A549 (cell line): ENCODE measurements around the gene STAMBPL1. TPM values are rescaled to one million over a fixed set of nuclear protein-coding genes. Genes with fewer than 3 reads are reported as not detected.

ENCODE experiments used
- ATAC-seq, 2 experiments: fragments of 200-7000 bp in 1 of 2; fragments of >200 bp in 1 of 2; cut with Nextera tagmentation in 1 of 2; cut with Tn5 transposase in 1 of 2; 3 replicates each; pipeline versions ENCODE4 v1.8.0 to v1.9.1; 2018 to 2020; ENCODE audit warnings: mild to moderate bottlenecking in 1 of 2, moderate library complexity in 1 of 2
- CTCF ChIA-PET: fragments of 300-600 bp; sonication (Branson Sonifier 250); formaldehyde crosslinking; extraction: SDS; loops from one replicate; lab custom pipeline; 2021; ENCODE audit warnings: antibody characterized with exemption, inconsistent platforms; lab: Yijun Ruan, JAX
- POLR2A ChIA-PET: fragments of 350-600 bp; formaldehyde crosslinking; extraction: SDS; loops from one replicate; lab custom pipeline; 2021; ENCODE audit warnings: antibody characterized with exemption, inconsistent platforms; lab: Yijun Ruan, JAX
- DNase-seq, 2 experiments: peaks; one replicate each; pipeline versions ENCODE4 v3.0.0 to v3.0.0-alpha.2; 2011 to 2016; ENCODE audit warnings: low read depth in 1 of 2, low spot score in 1 of 2
- FAIRE-seq: peaks from 2 replicates; lab custom pipeline; 2011; peaks lifted over from hg19 to GRCh38; lab: Jason Lieb, UNC
- H3K27ac ChIP-seq, 2 experiments: fragments of >200 bp; sonication (Bioruptor Twin); formaldehyde crosslinking; 3 replicates each; pipeline ENCODE4 v1.5.1; 2016 to 2017
- H3K4me1 ChIP-seq: fragments of >200 bp; sonication (Bioruptor Twin); formaldehyde crosslinking; 3 replicates; pipeline ENCODE4 v1.6.1; 2016
- H3K4me2 ChIP-seq: fragments of >200 bp; sonication (Bioruptor Twin); formaldehyde crosslinking; 3 replicates; pipeline ENCODE4 v1.6.1; 2016
- H3K4me3 ChIP-seq: fragments of >200 bp; sonication (Bioruptor Twin); formaldehyde crosslinking; 3 replicates; pipeline ENCODE4 v1.5.1; 2016
- H3K9me3 ChIP-seq: fragments of >200 bp; sonication (Bioruptor Twin); formaldehyde crosslinking; 3 replicates; pipeline ENCODE4 v1.6.1; 2016
- BCL3 ChIP-seq: fragments of >200 bp; sonication (Bioruptor Twin); formaldehyde crosslinking; IDR thresholded peaks from 3 replicates; pipeline ENCODE4 v1.6.1; 2016
- CBX2 ChIP-seq: fragments of 200-600 bp; sonication (generic); IDR thresholded peaks from 2 replicates; pipeline ENCODE4 v1.6.1; 2016; ENCODE audit warnings: low read depth, mild to moderate bottlenecking, borderline replicate concordance
- CBX8 ChIP-seq: fragments of 200-600 bp; sonication (generic); IDR thresholded peaks from 2 replicates; pipeline ENCODE4 v1.6.1; 2016
- CEBPB ChIP-seq, 2 experiments: fragments of >200 bp in 1 of 2; sonication (Bioruptor Twin) in 1 of 2; formaldehyde crosslinking in 1 of 2; IDR thresholded peaks; 2 replicates each; pipeline ENCODE4 v1.6.1; 2012 to 2016
- EHMT2 ChIP-seq: fragments of 200-600 bp; sonication (generic); IDR thresholded peaks from 2 replicates; pipeline ENCODE4 v1.6.1; 2016; ENCODE audit warnings: antibody characterized with exemption, low read depth, mild to moderate bottlenecking, moderate library complexity
- EP300 ChIP-seq, 2 experiments: fragments of >200 bp; sonication (Bioruptor Twin); formaldehyde crosslinking; IDR thresholded peaks; 2 replicates in 1 of 2; 3 replicates in 1 of 2; pipeline ENCODE4 v1.6.1; 2016 to 2017
- FOSL2 ChIP-seq, 2 experiments: fragments of 450-650 bp in 1 of 2; fragments of >200 bp in 1 of 2; sonication (Bioruptor Twin) in 1 of 2; formaldehyde crosslinking; IDR thresholded peaks; 2 replicates each; pipeline versions ENCODE4 v1.5.0 to v1.6.1; 2016 to 2020; ENCODE audit warnings: mild to moderate bottlenecking in 1 of 2, moderate library complexity in 1 of 2
- FOXS1 ChIP-seq: fragments of 250-450 bp; sonication (Bioruptor Pico); IDR thresholded peaks from 2 replicates; pipeline ENCODE4 v1.5.0; 2020; ENCODE audit warnings: mild to moderate bottlenecking, moderate library complexity
- HOXB5 ChIP-seq: fragments of 250-450 bp; sonication (Bioruptor Pico); IDR thresholded peaks from 2 replicates; pipeline ENCODE4 v1.5.0; 2020; ENCODE audit warnings: mild to moderate bottlenecking, moderate library complexity
- JUNB ChIP-seq: fragments of >200 bp; sonication (Bioruptor Twin); formaldehyde crosslinking; IDR thresholded peaks from 2 replicates; pipeline ENCODE4 v1.6.1; 2016
- MAFK ChIP-seq: fragments of 450-650 bp; IDR thresholded peaks from 2 replicates; pipeline ENCODE4 v1.6.1; 2014; ENCODE audit not compliant: partially characterized antibody
- MYC ChIP-seq: IDR thresholded peaks from 2 replicates; pipeline ENCODE4 v1.6.1; 2012; ENCODE audit warnings: mild to moderate bottlenecking, inconsistent platforms, low read length, improper control_type of control experiment, borderline replicate concordance
- NFE2L2 ChIP-seq: fragments of 150-350 bp; conservative IDR thresholded peaks from 2 replicates; pipeline ENCODE4 v1.6.1; 2014; ENCODE audit warnings: low read length
- NPAS2 ChIP-seq: fragments of 250-450 bp; sonication (Bioruptor Pico); IDR thresholded peaks from 2 replicates; pipeline ENCODE4 v1.8.0; 2022; ENCODE audit warnings: mild to moderate bottlenecking, moderate library complexity, borderline replicate concordance
- PBX3 ChIP-seq: IDR thresholded peaks from 2 replicates; pipeline ENCODE4 v1.6.1; 2012
- PHF8 ChIP-seq: fragments of 200-600 bp; sonication (generic); IDR thresholded peaks from 2 replicates; pipeline ENCODE4 v1.6.1; 2016; ENCODE audit warnings: low read depth, mild to moderate bottlenecking, antibody characterized with exemption, moderate library complexity, borderline replicate concordance
- POLR2AphosphoS2 ChIP-seq: conservative IDR thresholded peaks from 2 replicates; pipeline ENCODE4 v1.6.1; 2012; ENCODE audit warnings: low read length, improper control_type of control experiment, inconsistent platforms
- RAD21 ChIP-seq, 2 experiments: fragments of >200 bp in 1 of 2; sonication (Bioruptor Twin) in 1 of 2; formaldehyde crosslinking in 1 of 2; IDR thresholded peaks in 1 of 2; conservative IDR thresholded peaks in 1 of 2; 2 replicates in 1 of 2; 3 replicates in 1 of 2; pipeline ENCODE4 v1.6.1; 2012 to 2018; ENCODE audit warnings: inconsistent platforms in 1 of 2
- RARB ChIP-seq: fragments of 250-450 bp; sonication (Bioruptor Pico); IDR thresholded peaks from 2 replicates; pipeline ENCODE4 v1.8.0; 2021; ENCODE audit warnings: mild to moderate bottlenecking, moderate library complexity
- RFX5 ChIP-seq: fragments of 450-650 bp; IDR thresholded peaks from 2 replicates; pipeline ENCODE4 v1.7.1; 2014; ENCODE audit warnings: antibody characterized with exemption, mild to moderate bottlenecking, moderate library complexity
- SREBF2 ChIP-seq: fragments of 450-650 bp; IDR thresholded peaks from 2 replicates; pipeline ENCODE4 v1.6.1; 2014; ENCODE audit warnings: mild to moderate bottlenecking, moderate library complexity
- TP53 ChIP-seq: fragments of 250-450 bp; sonication (Bioruptor Pico); IDR thresholded peaks from 2 replicates; pipeline ENCODE4 v1.5.0; 2021; ENCODE audit warnings: mild to moderate bottlenecking, moderate library complexity
- ZNF302 ChIP-seq: fragments of 250-450 bp; sonication (Bioruptor Pico); IDR thresholded peaks from 2 replicates; pipeline ENCODE4 v1.9.0; 2021; ENCODE audit warnings: inconsistent platforms, mild to moderate bottlenecking, moderate library complexity
- WGBS: methylation state at CpG from one replicate; pipeline ENCODE4 v1.1.6; 2017; ENCODE audit errors: missing lambda C conversion rate; 5-methylcytosine and 5-hydroxymethylcytosine counted together
- polyA plus RNA-seq, 4 experiments: library from polyadenylated mRNA; depleted of rRNA in 3 of 4; stranded (reverse); fragments of >200 nt; fragmentation: RNase III in 1 of 4; extraction: RNeasy Plus Mini Kit Qiagen cat#74134 plus additional on column Dnase treatment in 1 of 4; gene quantifications; 2 replicates in 3 of 4; 3 replicates in 1 of 4; pipeline ENCODE4 v1.2.3, GENCODE V29; 2011 to 2017
- TF ChIP-seq, protein P1 (sequence below): fragments of 250-450 bp; sonication (Bioruptor Pico); IDR thresholded peaks from 2 replicates; pipeline ENCODE4 v1.5.0; 2020; ENCODE audit warnings: low read depth, mild to moderate bottlenecking, moderate library complexity
- TF ChIP-seq, protein P2 (sequence below): fragments of 200-600 bp; sonication (generic); IDR thresholded peaks from 2 replicates; pipeline ENCODE4 v1.6.1; 2016; ENCODE audit warnings: antibody characterized with exemption, mild to moderate bottlenecking, moderate library complexity
- TF ChIP-seq, protein P3 (sequence below): fragments of >200 bp; sonication (Bioruptor Twin); formaldehyde crosslinking; IDR thresholded peaks from 2 replicates; pipeline ENCODE4 v1.6.1; 2016

STAMBPL1 gene
- polyA plus RNA-seq, 2 of the 4 experiments (the other 2 are of a cell fraction) = 29.0 to 32.1 TPM

- DNase-seq = no peak
- H3K9me3 ChIP-seq = no peaks in the 10 kb centered on the region
- TF ChIP-seq JUNB = no peak
- TF ChIP-seq CEBPB (IDR thresholded peaks at IDR 0.05) = no peak
- TF ChIP-seq, protein P1, sequence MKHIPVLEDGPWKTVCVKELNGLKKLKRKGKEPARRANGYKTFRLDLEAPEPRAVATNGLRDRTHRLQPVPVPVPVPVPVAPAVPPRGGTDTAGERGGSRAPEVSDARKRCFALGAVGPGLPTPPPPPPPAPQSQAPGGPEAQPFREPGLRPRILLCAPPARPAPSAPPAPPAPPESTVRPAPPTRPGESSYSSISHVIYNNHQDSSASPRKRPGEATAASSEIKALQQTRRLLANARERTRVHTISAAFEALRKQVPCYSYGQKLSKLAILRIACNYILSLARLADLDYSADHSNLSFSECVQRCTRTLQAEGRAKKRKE = no peak
- no peak for TF ChIP-seq ZNF302 (CRISPR knock-in tag)
- no peak for TF ChIP-seq FOSL2 (IDR thresholded peaks at IDR 0.05)
- no peak for TF ChIP-seq FOSL2 (CRISPR knock-in tag; IDR thresholded peaks at IDR 0.05)
- no peak for TF ChIP-seq BCL3
- no peak for TF ChIP-seq EP300 (IDR thresholded peaks at IDR 0.05)
- no peak for TF ChIP-seq NFE2L2
- no peak for TF ChIP-seq POLR2AphosphoS2
- TF ChIP-seq HOXB5 (CRISPR knock-in tag) = no peak
- no peak for TF ChIP-seq CBX2
- no peak for TF ChIP-seq FOXS1 (CRISPR knock-in tag)
- no peak for TF ChIP-seq SREBF2
- TF ChIP-seq MYC = no peak
- no peak for TF ChIP-seq MAFK
- TF ChIP-seq PBX3 = no peak
- no peak for TF ChIP-seq RFX5
- TF ChIP-seq RARB (CRISPR knock-in tag) = no peak
- FAIRE-seq = no peak
- H3K27ac ChIP-seq = no peak overlapping the region
- POLR2A ChIA-PET = no interaction called here
- H3K4me2 ChIP-seq = no peak overlapping the region
- ATAC-seq = no peak
- no peak overlapping the region for H3K4me3 ChIP-seq
- CTCF ChIA-PET = interaction anchor here (7.6 kb wide), 1 partner anchor 39 kb away, joined by 58 read pairs; no protein-coding TSS in a partner anchor
- H3K4me1 ChIP-seq = peaks cover 8% of the 10 kb centered on the region
Observed at GRCh38 chr10:88875081-88875480, 5.0 kb upstream of the STAMBPL1 start.

DNA sequence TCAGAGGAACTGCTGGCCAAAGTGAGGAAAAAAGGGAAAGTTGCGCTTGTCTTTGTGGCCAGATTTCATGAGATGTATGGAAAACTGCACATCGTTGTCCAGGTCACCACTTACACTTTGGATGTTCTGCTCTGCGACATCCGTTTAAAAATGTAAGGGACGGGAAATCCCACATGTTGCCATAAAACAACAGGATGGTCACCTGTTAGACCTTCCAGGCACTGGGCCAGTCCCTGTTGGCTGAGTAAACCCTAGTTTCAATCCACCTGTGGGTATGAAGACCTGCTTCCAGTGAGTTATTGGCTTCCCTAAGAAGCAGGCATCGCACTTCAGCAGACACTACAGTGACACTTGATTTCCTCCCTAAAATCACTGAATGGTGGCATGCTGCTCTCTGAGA is 2.7 kb upstream of the STAMBPL1 start:
- TF ChIP-seq EP300 (IDR thresholded peaks at IDR 0.05) (no peak), NPAS2 (CRISPR knock-in tag) (no peak), PHF8 (no peak), EHMT2 (no peak), TP53 (CRISPR knock-in tag) (no peak), POLR2AphosphoS2 (no peak), FOSL2 (IDR thresholded peaks at IDR 0.05) (no peak), FOSL2 (CRISPR knock-in tag; IDR thresholded peaks at IDR 0.05) (no peak), CBX8 (no peak), RAD21 (conservative IDR thresholded peaks at IDR 0.05 in 1 of 2, IDR thresholded peaks at IDR 0.05 in 1 of 2) (no peak)
- TF ChIP-seq, protein P2, sequence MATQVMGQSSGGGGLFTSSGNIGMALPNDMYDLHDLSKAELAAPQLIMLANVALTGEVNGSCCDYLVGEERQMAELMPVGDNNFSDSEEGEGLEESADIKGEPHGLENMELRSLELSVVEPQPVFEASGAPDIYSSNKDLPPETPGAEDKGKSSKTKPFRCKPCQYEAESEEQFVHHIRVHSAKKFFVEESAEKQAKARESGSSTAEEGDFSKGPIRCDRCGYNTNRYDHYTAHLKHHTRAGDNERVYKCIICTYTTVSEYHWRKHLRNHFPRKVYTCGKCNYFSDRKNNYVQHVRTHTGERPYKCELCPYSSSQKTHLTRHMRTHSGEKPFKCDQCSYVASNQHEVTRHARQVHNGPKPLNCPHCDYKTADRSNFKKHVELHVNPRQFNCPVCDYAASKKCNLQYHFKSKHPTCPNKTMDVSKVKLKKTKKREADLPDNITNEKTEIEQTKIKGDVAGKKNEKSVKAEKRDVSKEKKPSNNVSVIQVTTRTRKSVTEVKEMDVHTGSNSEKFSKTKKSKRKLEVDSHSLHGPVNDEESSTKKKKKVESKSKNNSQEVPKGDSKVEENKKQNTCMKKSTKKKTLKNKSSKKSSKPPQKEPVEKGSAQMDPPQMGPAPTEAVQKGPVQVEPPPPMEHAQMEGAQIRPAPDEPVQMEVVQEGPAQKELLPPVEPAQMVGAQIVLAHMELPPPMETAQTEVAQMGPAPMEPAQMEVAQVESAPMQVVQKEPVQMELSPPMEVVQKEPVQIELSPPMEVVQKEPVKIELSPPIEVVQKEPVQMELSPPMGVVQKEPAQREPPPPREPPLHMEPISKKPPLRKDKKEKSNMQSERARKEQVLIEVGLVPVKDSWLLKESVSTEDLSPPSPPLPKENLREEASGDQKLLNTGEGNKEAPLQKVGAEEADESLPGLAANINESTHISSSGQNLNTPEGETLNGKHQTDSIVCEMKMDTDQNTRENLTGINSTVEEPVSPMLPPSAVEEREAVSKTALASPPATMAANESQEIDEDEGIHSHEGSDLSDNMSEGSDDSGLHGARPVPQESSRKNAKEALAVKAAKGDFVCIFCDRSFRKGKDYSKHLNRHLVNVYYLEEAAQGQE = no peak
- TF ChIP-seq, protein P3, sequence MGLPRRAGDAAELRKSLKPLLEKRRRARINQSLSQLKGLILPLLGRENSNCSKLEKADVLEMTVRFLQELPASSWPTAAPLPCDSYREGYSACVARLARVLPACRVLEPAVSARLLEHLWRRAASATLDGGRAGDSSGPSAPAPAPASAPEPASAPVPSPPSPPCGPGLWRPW = no peak
- H3K4me1 ChIP-seq = peaks cover 8% of the 10 kb centered on the region
- ChIA-PET CTCF (interaction anchor here (1.2 to 7.6 kb wide), 3 partner anchors 41 to 58 kb away, joined by 4 to 58 read pairs (median 10); no protein-coding TSS in a partner anchor), POLR2A (no interaction called here)
- FAIRE-seq (no peak), ATAC-seq (no peak), DNase-seq (no peak)
- H3K4me2 ChIP-seq = no peak overlapping the region
- no peak overlapping the region for H3K27ac ChIP-seq
- 89% methylated on average over 6 of the region's 6 CpGs for WGBS
- no peak overlapping the region for H3K4me3 ChIP-seq
- H3K9me3 ChIP-seq = no peaks in the 10 kb centered on the region
